ENCODE data around the gene DCTN3.

DNA sequence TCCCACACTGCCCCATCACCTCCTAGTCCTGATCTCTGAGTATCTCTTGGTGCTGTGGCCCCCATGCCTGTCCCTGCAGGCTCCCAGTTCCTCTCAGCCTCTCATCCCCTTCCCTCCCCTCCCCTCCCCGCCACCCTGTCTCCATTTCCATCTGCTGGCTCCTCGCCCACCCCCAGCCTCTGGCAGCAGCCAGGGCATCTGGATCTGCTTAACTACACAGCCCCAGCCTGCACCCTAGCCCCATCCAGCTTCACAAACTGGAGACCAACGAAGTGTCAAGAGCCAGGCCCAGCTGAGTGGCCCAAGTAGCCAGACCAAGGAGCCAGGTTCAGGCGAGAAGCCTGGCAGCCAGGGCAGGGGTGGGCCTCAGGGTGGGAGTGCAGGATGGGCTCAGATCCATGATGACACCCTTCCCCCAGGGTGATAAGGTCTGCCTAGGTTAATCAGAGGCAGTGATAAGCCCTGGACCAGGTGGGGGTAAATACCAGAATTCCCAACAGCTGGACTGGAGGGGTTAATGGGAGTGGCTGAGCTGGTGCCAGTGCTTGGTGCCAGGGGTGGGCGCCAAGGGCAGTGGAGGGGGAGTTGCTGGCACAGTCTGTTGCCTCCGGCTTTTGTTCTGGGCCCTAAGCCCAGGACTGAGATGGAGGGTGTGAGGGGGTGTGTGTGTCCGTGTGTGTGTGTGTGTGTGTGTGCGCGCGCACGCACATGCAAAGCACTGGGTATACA is 34.2 kb upstream of the DCTN3 start:
- TF ChIP-seq, protein P1, sequence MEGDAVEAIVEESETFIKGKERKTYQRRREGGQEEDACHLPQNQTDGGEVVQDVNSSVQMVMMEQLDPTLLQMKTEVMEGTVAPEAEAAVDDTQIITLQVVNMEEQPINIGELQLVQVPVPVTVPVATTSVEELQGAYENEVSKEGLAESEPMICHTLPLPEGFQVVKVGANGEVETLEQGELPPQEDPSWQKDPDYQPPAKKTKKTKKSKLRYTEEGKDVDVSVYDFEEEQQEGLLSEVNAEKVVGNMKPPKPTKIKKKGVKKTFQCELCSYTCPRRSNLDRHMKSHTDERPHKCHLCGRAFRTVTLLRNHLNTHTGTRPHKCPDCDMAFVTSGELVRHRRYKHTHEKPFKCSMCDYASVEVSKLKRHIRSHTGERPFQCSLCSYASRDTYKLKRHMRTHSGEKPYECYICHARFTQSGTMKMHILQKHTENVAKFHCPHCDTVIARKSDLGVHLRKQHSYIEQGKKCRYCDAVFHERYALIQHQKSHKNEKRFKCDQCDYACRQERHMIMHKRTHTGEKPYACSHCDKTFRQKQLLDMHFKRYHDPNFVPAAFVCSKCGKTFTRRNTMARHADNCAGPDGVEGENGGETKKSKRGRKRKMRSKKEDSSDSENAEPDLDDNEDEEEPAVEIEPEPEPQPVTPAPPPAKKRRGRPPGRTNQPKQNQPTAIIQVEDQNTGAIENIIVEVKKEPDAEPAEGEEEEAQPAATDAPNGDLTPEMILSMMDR (IDR thresholded peaks at IDR 0.05; ENCODE audit: extremely low read depth in 1 of 2, insufficient read depth in 1 of 2, low read depth in 1 of 2, low read length in 2 of 2): no peak
- TF ChIP-seq, protein P2, sequence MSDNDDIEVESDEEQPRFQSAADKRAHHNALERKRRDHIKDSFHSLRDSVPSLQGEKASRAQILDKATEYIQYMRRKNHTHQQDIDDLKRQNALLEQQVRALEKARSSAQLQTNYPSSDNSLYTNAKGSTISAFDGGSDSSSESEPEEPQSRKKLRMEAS (IDR thresholded peaks at IDR 0.05; ENCODE audit: insufficient read depth, insufficient read length): no peak
- TF ChIP-seq POLR2A (IDR thresholded peaks at IDR 0.05; ENCODE audit: low read depth, low read length) (no peak), POLR2AphosphoS5 (IDR thresholded peaks at IDR 0.05; ENCODE audit: insufficient read depth, low read depth, low read length) (no peak), EZH2 (IDR thresholded peaks at IDR 0.05; ENCODE audit: borderline replicate concordance, low read depth, low read length, severe bottlenecking) (no peak), FOS (IDR thresholded peaks at IDR 0.05; ENCODE audit: borderline replicate concordance, insufficient read depth, low read length) (no peak), GATA2 (IDR thresholded peaks at IDR 0.05; ENCODE audit: insufficient read depth, insufficient read length, low read depth, low read length) (no peak), JUN (IDR thresholded peaks at IDR 0.05; ENCODE audit: borderline replicate concordance, insufficient read depth, insufficient read length, low read depth) (no peak)
